Esophagus squamous epithelium (tissue), 5 donors: ENCODE results near the gene SSX7. TPM values are rescaled to one million over a fixed set of nuclear protein-coding genes. Genes with fewer than 3 reads are reported as not detected.
"Not testable (repeated sequence)": the region's sequence is repeated elsewhere in the genome, so short reads cannot be mapped to it uniquely, and the experiment has no call there.

Experiments used
- DNase-seq: peaks from one replicate; lab custom pipeline; 2025; lab: John Stamatoyannopoulos, UW
- H3K27ac ChIP-seq, 4 donors: fragments of 200-600 bp; sonication (generic); one replicate each; pipeline ENCODE4 v1.5.1; 2016 to 2019; ENCODE audit warnings: mild to moderate bottlenecking in 1 of 4
- H3K27me3 ChIP-seq, 4 donors: fragments of 200-600 bp; sonication (generic); 1 replicate in 3 of 4; 2 replicates in 1 of 4; pipeline versions ENCODE4 v1.5.1 to v1.6.0; 2017 to 2021; ENCODE audit warnings: antibody characterized with exemption in 1 of 4
- H3K36me3 ChIP-seq, 3 donors: fragments of 200-600 bp; sonication (generic); one replicate each; pipeline ENCODE4 v1.5.1; 2016 to 2019
- H3K4me1 ChIP-seq, 3 donors: fragments of 200-600 bp; sonication (generic); one replicate each; pipeline ENCODE4 v1.5.1; 2017 to 2019
- H3K4me3 ChIP-seq, 4 donors: fragments of 200-600 bp; sonication (generic); 1 replicate in 3 of 4; 2 replicates in 1 of 4; pipeline ENCODE4 v1.5.1; 2016 to 2019; ENCODE audit warnings: mild to moderate bottlenecking in 2 of 4, moderate library complexity in 1 of 4
- H3K9me3 ChIP-seq, 3 donors: fragments of 200-600 bp; sonication (generic); one replicate each; pipeline ENCODE4 v1.5.1; 2016 to 2019
- POLR2A ChIP-seq, 4 donors: fragments of 450-650 bp; IDR thresholded peaks; one replicate each; pipeline ENCODE4 v1.6.1; 2017; ENCODE audit warnings: antibody characterized with exemption in 4 of 4, mild to moderate bottlenecking in 4 of 4, moderate library complexity in 3 of 4
- WGBS, 2 donors: methylation state at CpG; one replicate each; pipeline ENCODE4 v1.1.5; 2018; 5-methylcytosine and 5-hydroxymethylcytosine counted together
- intact Hi-C: fragments of 100-400 bp; cut with DNase I; formaldehyde crosslinking; loops from one replicate; pipeline ENCODE4 v1.15.0; 2022
- total RNA-seq, 4 donors: library from RNA; depleted of rRNA; stranded (reverse); fragments of >200 nt; gene quantifications; one replicate each; pipeline ENCODE4 v1.1.0, GENCODE V29; 2016
- TF ChIP-seq, protein P1 (sequence below), 6 experiments: fragments of 450-650 bp in 4 of 6; fragments of 200-600 bp in 2 of 6; sonication (generic) in 2 of 6; IDR thresholded peaks; one replicate each; pipeline ENCODE4 v1.5.1; 2016 to 2019; ENCODE audit warnings: antibody characterized with exemption in 6 of 6, mild to moderate bottlenecking in 4 of 6, moderate library complexity in 4 of 6
- donor health status: DM: yes; HTN: yes; CAD: no.

The SSX7 gene, protein sequence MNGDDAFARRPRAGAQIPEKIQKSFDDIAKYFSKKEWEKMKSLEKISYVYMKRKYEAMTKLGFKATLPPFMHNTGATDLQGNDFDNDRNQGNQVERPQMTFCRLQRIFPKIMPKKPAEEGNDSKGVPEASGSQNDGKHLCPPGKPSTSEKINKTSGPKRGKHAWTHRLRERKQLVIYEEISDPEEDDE
- not detected for total RNA-seq

GRCh38 chrX:52654800-52655199 is at the start of gene SSX7:
TSS of gene SSX7 (minus strand) at chrX:52654900. CDS start at chrX:52653472, 1,428 bp downstream.
- H3K27ac ChIP-seq, H3K4me3 ChIP-seq, H3K36me3 ChIP-seq, DNase-seq, H3K4me1 ChIP-seq, intact Hi-C loops, H3K27me3 ChIP-seq, H3K9me3 ChIP-seq: not testable (repeated sequence)
- WGBS, 2 donors, result 88 to 97% methylated on average over 8 to 9 of the region's 9 CpGs

- WGBS, 2 donors, result no CpG with 5 or more reads among the region's 4 CpGs
- H3K36me3 ChIP-seq, intact Hi-C loops, H3K4me3 ChIP-seq, H3K27ac ChIP-seq, H3K27me3 ChIP-seq, H3K4me1 ChIP-seq, DNase-seq, H3K9me3 ChIP-seq: not testable (repeated sequence)
Measured at GRCh38 chrX:52692034-52692433, 37.3 kb upstream of the SSX7 start.

DNA sequence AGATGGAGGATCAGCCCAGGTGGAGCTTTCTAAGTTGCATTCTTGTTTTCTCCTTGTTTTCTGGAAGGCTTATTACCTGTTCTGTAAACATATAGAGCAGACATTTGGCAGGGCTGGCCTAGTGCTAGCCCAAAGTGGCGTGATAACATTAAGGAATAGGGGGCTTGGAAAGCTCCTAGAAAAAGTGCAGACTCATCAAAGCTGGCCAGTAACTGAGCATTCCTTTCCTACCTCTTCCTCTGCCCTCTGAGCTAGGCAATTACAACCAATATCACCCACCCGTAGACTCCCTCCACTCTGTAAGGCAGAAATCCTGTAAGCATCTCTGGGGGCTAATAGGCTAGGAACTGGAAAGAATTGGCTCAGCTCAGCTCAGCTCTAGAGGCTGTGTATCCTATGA is 7.5 kb upstream of the SSX7 start:
- H3K4me1 ChIP-seq, H3K27ac ChIP-seq, H3K36me3 ChIP-seq, intact Hi-C loops, H3K4me3 ChIP-seq, H3K9me3 ChIP-seq, DNase-seq, H3K27me3 ChIP-seq: not testable (repeated sequence)
- WGBS, 2 donors, result 92% methylated on average over 2 of the region's 2 CpGs; no CpG with 5 or more reads in 1 of the 2 donors

- WGBS, 2 donors, result 78 to 82% methylated on average over 8 of the region's 8 CpGs
- DNase-seq, H3K27ac ChIP-seq, H3K4me3 ChIP-seq, H3K4me1 ChIP-seq, H3K27me3 ChIP-seq, H3K9me3 ChIP-seq, H3K36me3 ChIP-seq, intact Hi-C loops: not testable (repeated sequence)
Measured at GRCh38 chrX:52655475-52655874, 775 bp upstream of the SSX7 start.

DNA sequence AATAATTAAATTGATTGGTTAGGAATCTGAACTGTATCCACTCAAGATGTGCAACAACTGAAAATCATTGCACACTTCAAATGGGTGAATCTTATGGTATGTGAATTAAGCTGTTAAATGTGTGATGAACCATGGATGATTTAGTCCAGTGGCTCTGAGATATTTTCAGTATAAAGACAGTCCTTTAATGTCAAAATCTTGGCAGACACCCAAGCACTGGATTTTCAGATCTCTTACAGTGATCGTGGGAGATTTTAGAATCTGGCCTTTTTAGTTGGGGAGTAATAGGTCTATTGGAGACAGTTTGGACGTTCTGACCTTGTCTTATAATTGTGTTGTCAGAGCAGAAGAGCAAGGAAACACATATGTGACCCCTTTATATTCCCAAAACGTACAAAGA is 4.0 kb downstream of the SSX7 start:
- H3K4me1 ChIP-seq, DNase-seq, H3K9me3 ChIP-seq, intact Hi-C loops, H3K4me3 ChIP-seq, H3K36me3 ChIP-seq, H3K27ac ChIP-seq, H3K27me3 ChIP-seq: not testable (repeated sequence)
- WGBS, 2 donors, result 23 to 30% methylated on average over 3 of the region's 3 CpGs

DNA sequence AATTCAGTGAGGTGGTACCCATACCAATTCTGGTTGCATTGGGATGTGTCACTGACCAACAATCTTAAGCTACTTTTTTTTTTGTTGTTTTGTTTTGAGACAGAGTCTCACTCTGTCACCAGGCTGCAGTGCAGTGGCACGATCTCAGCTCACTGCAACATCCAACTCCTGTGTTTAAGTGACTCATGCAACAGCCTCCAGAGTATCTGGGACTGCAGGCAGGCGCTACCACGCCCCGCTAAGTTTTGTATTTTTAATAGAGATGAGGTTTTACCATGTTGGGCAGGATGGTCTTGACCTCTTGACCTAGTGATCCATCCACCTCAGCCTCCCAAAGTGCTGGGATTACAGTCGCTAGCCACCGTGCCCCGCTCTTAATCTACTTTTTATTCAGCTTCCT is 5.7 kb downstream of the SSX7 start:
- H3K4me3 ChIP-seq, H3K27ac ChIP-seq, DNase-seq, H3K4me1 ChIP-seq, H3K36me3 ChIP-seq, H3K9me3 ChIP-seq, intact Hi-C loops, H3K27me3 ChIP-seq: not testable (repeated sequence)
- WGBS, 2 donors, result 75 to 89% methylated on average over 7 of the region's 7 CpGs

GRCh38 chrX:52628483-52628882 is 26.2 kb downstream of the SSX7 start:
- H3K4me3 ChIP-seq, DNase-seq, H3K9me3 ChIP-seq, H3K27ac ChIP-seq, H3K27me3 ChIP-seq, H3K36me3 ChIP-seq, intact Hi-C loops, H3K4me1 ChIP-seq: not testable (repeated sequence)
- WGBS, 2 donors, result 62 to 63% methylated on average over 3 of the region's 3 CpGs

DNA sequence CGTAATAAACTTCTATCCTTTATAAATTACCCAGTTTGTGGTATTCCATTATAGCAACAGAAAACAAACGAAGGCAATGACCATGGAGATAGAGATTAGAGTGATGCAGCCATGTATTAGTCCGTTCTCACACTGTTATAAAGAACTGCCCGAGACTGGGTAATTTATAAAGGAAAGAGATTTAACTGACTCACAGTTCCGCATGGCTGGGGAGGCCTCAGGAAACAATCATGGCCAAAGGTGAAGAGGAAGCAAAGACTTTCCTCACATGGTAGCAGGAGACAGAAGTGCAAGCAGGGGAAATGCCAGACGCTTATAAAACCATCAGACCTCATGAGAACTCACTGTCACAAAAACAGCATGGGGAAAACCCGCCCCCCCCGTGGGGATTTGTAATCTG is 34.0 kb downstream of the SSX7 start:
- DNase-seq, H3K4me1 ChIP-seq, H3K4me3 ChIP-seq, H3K36me3 ChIP-seq, intact Hi-C loops, H3K9me3 ChIP-seq, H3K27ac ChIP-seq, H3K27me3 ChIP-seq: not testable (repeated sequence)
- WGBS, 2 donors, result 29 to 43% methylated on average over 8 of the region's 8 CpGs

GRCh38 chrX:52608961-52609360 is 45.7 kb downstream of the SSX7 start:
- intact Hi-C loops, result no loop called here
- Histone ChIP-seq H3K4me1 (no peaks in the 10 kb centered on the region), H3K27ac (no peak overlapping the region), H3K27me3 (no peaks in the 10 kb centered on the region), H3K4me3 (no peak overlapping the region), H3K9me3 (no peaks in the 10 kb centered on the region), H3K36me3 (no peaks in the 10 kb centered on the region)
- WGBS, 2 donors, result 18 to 36% methylated on average over 1 of the region's 1 CpG
- DNase-seq, result no peak
- TF ChIP-seq, protein P1, sequence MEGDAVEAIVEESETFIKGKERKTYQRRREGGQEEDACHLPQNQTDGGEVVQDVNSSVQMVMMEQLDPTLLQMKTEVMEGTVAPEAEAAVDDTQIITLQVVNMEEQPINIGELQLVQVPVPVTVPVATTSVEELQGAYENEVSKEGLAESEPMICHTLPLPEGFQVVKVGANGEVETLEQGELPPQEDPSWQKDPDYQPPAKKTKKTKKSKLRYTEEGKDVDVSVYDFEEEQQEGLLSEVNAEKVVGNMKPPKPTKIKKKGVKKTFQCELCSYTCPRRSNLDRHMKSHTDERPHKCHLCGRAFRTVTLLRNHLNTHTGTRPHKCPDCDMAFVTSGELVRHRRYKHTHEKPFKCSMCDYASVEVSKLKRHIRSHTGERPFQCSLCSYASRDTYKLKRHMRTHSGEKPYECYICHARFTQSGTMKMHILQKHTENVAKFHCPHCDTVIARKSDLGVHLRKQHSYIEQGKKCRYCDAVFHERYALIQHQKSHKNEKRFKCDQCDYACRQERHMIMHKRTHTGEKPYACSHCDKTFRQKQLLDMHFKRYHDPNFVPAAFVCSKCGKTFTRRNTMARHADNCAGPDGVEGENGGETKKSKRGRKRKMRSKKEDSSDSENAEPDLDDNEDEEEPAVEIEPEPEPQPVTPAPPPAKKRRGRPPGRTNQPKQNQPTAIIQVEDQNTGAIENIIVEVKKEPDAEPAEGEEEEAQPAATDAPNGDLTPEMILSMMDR (IDR thresholded peaks at IDR 0.05), result no peak
- TF ChIP-seq POLR2A (IDR thresholded peaks at IDR 0.05), result no peak

DNA sequence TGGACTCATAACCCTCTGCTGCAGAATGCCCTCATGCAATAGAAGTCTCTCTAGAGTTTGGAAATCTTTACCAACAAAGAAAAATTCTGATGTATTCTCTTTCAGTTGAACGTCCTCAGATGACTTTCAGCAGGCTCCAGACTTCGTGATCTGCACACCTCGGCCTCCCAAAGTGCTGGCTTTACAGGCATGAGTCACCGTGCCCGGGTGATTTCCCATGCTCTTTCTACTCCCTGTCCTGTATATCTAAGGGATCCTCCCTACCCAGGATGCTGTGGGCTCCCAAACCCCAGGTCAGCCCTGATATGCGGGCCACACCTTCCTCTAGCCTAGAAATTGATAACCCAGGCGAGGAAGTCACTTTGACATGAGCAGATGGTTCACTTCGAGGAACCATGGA is 51.5 kb downstream of the SSX7 start:
- intact Hi-C loops, H3K4me3 ChIP-seq, DNase-seq, H3K27me3 ChIP-seq, H3K4me1 ChIP-seq, H3K9me3 ChIP-seq, H3K36me3 ChIP-seq, H3K27ac ChIP-seq: not testable (repeated sequence)
- 71 to 83% methylated on average over 1 to 5 of the region's 8 CpGs for WGBS, 2 donors
